Naive thymus-derived CD4-positive, alpha-beta T cell (primary cell): Measurements from ENCODE around the gene ARMC9. TPM values are rescaled to one million over a fixed set of nuclear protein-coding genes. Genes with fewer than 3 reads are reported as not detected.
A peak's percentile ranks its signal among the peaks of the same experiment; 100 is the strongest.

ENCODE experiments used
- ATAC-seq: fragments of 150-1000 bp; cut with Tn5 transposase; 2 replicates; pipeline ENCODE4 v1.10.0; 2021; ENCODE audit warnings: mild to moderate bottlenecking, moderate library complexity
- CTCF ChIA-PET: fragments of 350-600 bp; sonication (Branson Sonifier 250); formaldehyde crosslinking; loops from one replicate; lab custom pipeline; 2021; ENCODE audit warnings: antibody characterized with exemption; lab: Charles Lee
- POLR2A ChIA-PET: fragments of 350-600 bp; sonication (Branson Sonifier 250); formaldehyde crosslinking; loops from one replicate; lab custom pipeline; 2021; ENCODE audit warnings: antibody characterized with exemption, inconsistent platforms; lab: Charles Lee
- DNase-seq, 9 donors: peaks; one replicate each; pipeline versions ENCODE4 v3.0.0 to v3.0.0-alpha.2; 2020 to 2022; ENCODE audit warnings: mixed read lengths in 1 of 9
- H3K27ac ChIP-seq: one replicate; pipeline ENCODE4 v1.7.0; 2013; ENCODE audit warnings: mild to moderate bottlenecking, low read depth, low read length, moderate library complexity
- H3K27me3 ChIP-seq, 2 donors: one replicate each; pipeline ENCODE4 v1.7.0; 2013; ENCODE audit warnings: low read length in 2 of 2, mild to moderate bottlenecking in 2 of 2, moderate library complexity in 2 of 2; ENCODE audit not compliant: control insufficient read depth in 2 of 2, insufficient read depth in 2 of 2
- H3K36me3 ChIP-seq, 3 experiments: 1 replicate in 2 of 3; 2 replicates in 1 of 3; pipeline ENCODE4 v1.7.0; 2013; ENCODE audit warnings: low read length in 3 of 3, mild to moderate bottlenecking in 3 of 3, moderate library complexity in 1 of 3; ENCODE audit not compliant: insufficient read depth in 3 of 3, control insufficient read depth in 2 of 3
- H3K4me1 ChIP-seq, 2 donors: one replicate each; pipeline ENCODE4 v1.7.0; 2013; ENCODE audit warnings: low read length in 2 of 2, mild to moderate bottlenecking in 2 of 2, moderate library complexity in 1 of 2; ENCODE audit not compliant: control insufficient read depth in 2 of 2, insufficient read depth in 2 of 2
- H3K4me3 ChIP-seq: 2 replicates; pipeline ENCODE4 v1.7.0; 2013; ENCODE audit warnings: mild to moderate bottlenecking, low read length
- H3K9me3 ChIP-seq, 3 experiments: 1 replicate in 2 of 3; 2 replicates in 1 of 3; pipeline ENCODE4 v1.7.0; 2013; ENCODE audit warnings: low read length in 3 of 3; ENCODE audit not compliant: control insufficient read depth in 2 of 3
- H3K27ac Mint-ChIP-seq, 9 donors: one replicate each; pipeline ENCODE4 v1.8.0; 2020 to 2022; ENCODE audit warnings: mixed read lengths in 9 of 9, mild to moderate bottlenecking in 8 of 9, moderate library complexity in 5 of 9, inconsistent platforms in 2 of 9
- H3K27me3 Mint-ChIP-seq, 5 donors: one replicate each; pipeline ENCODE4 v1.8.0; 2021 to 2022; ENCODE audit warnings: mixed read lengths in 5 of 5, mild to moderate bottlenecking in 1 of 5
- H3K36me3 Mint-ChIP-seq, 5 donors: one replicate each; pipeline ENCODE4 v1.8.0; 2020 to 2022; ENCODE audit warnings: mixed read lengths in 5 of 5, mild to moderate bottlenecking in 3 of 5, inconsistent platforms in 1 of 5
- H3K4me1 Mint-ChIP-seq, 7 donors: one replicate each; pipeline ENCODE4 v1.8.0; 2020 to 2022; ENCODE audit warnings: mixed read lengths in 7 of 7, mild to moderate bottlenecking in 3 of 7, inconsistent platforms in 1 of 7
- H3K4me3 Mint-ChIP-seq, 10 donors: one replicate each; pipeline ENCODE4 v1.8.0; 2020 to 2022; ENCODE audit warnings: mild to moderate bottlenecking in 10 of 10, mixed read lengths in 10 of 10, moderate library complexity in 6 of 10, inconsistent platforms in 2 of 10
- H3K9me3 Mint-ChIP-seq, 11 donors: one replicate each; pipeline ENCODE4 v1.8.0; 2020 to 2022; ENCODE audit warnings: mixed read lengths in 11 of 11, mild to moderate bottlenecking in 4 of 11, inconsistent platforms in 1 of 11, moderate library complexity in 1 of 11
- intact Hi-C, 2 donors: fragments of 100-400 bp; cut with micrococcal nuclease; formaldehyde crosslinking; loops; one replicate each; pipeline ENCODE4 v1.15.1; 2023
- polyA plus RNA-seq, 2 donors: library from polyadenylated mRNA; unstranded; fragments of 300-500 nt; fragmentation: Illumina TruSeq; gene quantifications; one replicate each; pipeline ENCODE4 v1.2.3, GENCODE V29; 2021
- total RNA-seq, 6 experiments: library from RNA in 5 of 6; stranded (reverse) in 5 of 6; gene quantifications; 1 replicate in 5 of 6; 2 replicates in 1 of 6; pipeline ENCODE4 v1.2.3 and lab custom pipeline; 2021 to 2026

Gene ARMC9
- total and polyA plus RNA-seq, 7 experiments from 2014 or later = 0.45 to 2.0 (median 0.85) TPM

GRCh38 chr2:231272991-231273390, 74.6 kb downstream of the ARMC9 start:
- intact Hi-C loops = no loop called here
- no peak overlapping the region for H3K4me3 ChIP-seq
- DNase-seq = no peak
- no peaks in the 10 kb centered on the region for H3K9me3 Mint-ChIP-seq
- H3K9me3 ChIP-seq = no peaks in the 10 kb centered on the region
- ATAC-seq = no peak
- no peaks in the 10 kb centered on the region for H3K4me1 Mint-ChIP-seq
- peaks cover 0 to 5% (median 0%) of the 10 kb centered on the region in 5 donors for H3K27me3 Mint-ChIP-seq
- no peaks in the 10 kb centered on the region for H3K4me1 ChIP-seq
- H3K36me3 ChIP-seq = no peaks in the 10 kb centered on the region
- no peak overlapping the region for H3K27ac ChIP-seq
- no peaks in the 10 kb centered on the region for H3K27me3 ChIP-seq
- no peaks in the 10 kb centered on the region for H3K36me3 Mint-ChIP-seq
- H3K4me3 Mint-ChIP-seq = no peak overlapping the region
- ChIA-PET CTCF (no interaction called here), POLR2A (no interaction called here)
- no peak overlapping the region for H3K27ac Mint-ChIP-seq

- no peak overlapping the region for H3K27ac ChIP-seq
- no peak overlapping the region for H3K4me3 ChIP-seq
- H3K36me3 ChIP-seq = no peaks in the 10 kb centered on the region
- DNase-seq = no peak
- ChIA-PET POLR2A (no interaction called here), CTCF (interaction anchor here (0.6 kb wide), 1 partner anchor 14 kb away, joined by 7 read pairs; no protein-coding TSS in a partner anchor)
- no peaks in the 10 kb centered on the region for H3K4me1 Mint-ChIP-seq
- H3K9me3 ChIP-seq = no peaks in the 10 kb centered on the region
- H3K27me3 ChIP-seq = peaks cover 0 to 3% of the 10 kb centered on the region in 2 donors
- H3K4me1 ChIP-seq = no peaks in the 10 kb centered on the region
- intact Hi-C loops = no loop called here
- peaks cover 0 to 11% (median 5%) of the 10 kb centered on the region in 5 donors for H3K27me3 Mint-ChIP-seq
- peaks cover 0 to 3% (median 0%) of the 10 kb centered on the region in 5 donors for H3K36me3 Mint-ChIP-seq
- H3K27ac Mint-ChIP-seq = no peak overlapping the region
- no peak for ATAC-seq
- no peak overlapping the region for H3K4me3 Mint-ChIP-seq
- H3K9me3 Mint-ChIP-seq = no peaks in the 10 kb centered on the region
These were observed 78.6 kb downstream of the ARMC9 start for GRCh38 chr2:231276987-231277386.

GRCh38 chr2:231277962-231278361, 79.5 kb downstream of the ARMC9 start:
- H3K4me3 ChIP-seq = no peak overlapping the region
- intact Hi-C loops = no loop called here
- H3K4me1 Mint-ChIP-seq = no peaks in the 10 kb centered on the region
- peaks cover 0 to 3% of the 10 kb centered on the region in 2 donors for H3K27me3 ChIP-seq
- no peak for DNase-seq
- ATAC-seq = no peak
- no peak overlapping the region for H3K4me3 Mint-ChIP-seq
- H3K36me3 Mint-ChIP-seq = peaks cover 0 to 3% (median 0%) of the 10 kb centered on the region in 5 donors
- POLR2A ChIA-PET = no interaction called here
- no peak overlapping the region for H3K27ac Mint-ChIP-seq
- CTCF ChIA-PET = no interaction called here
- no peaks in the 10 kb centered on the region for H3K9me3 ChIP-seq
- H3K27me3 Mint-ChIP-seq = peaks cover 0 to 11% (median 6%) of the 10 kb centered on the region in 5 donors
- no peak overlapping the region for H3K27ac ChIP-seq
- no peaks in the 10 kb centered on the region for H3K4me1 ChIP-seq
- H3K36me3 ChIP-seq = no peaks in the 10 kb centered on the region
- H3K9me3 Mint-ChIP-seq = no peaks in the 10 kb centered on the region

- no peaks in the 10 kb centered on the region for H3K4me1 ChIP-seq
- H3K9me3 Mint-ChIP-seq = no peaks in the 10 kb centered on the region
- DNase-seq = no peak
- no peak overlapping the region for H3K4me3 ChIP-seq
- H3K36me3 ChIP-seq = no peaks in the 10 kb centered on the region
- H3K4me1 Mint-ChIP-seq = no peaks in the 10 kb centered on the region
- intact Hi-C loops = no loop called here
- H3K27me3 Mint-ChIP-seq = peaks cover 0 to 11% (median 6%) of the 10 kb centered on the region in 5 donors
- CTCF ChIA-PET = no interaction called here
- no peak for ATAC-seq
- POLR2A ChIA-PET = no interaction called here
- H3K27ac ChIP-seq = no peak overlapping the region
- no peak overlapping the region for H3K4me3 Mint-ChIP-seq
- H3K27ac Mint-ChIP-seq = no peak overlapping the region
- no peaks in the 10 kb centered on the region for H3K9me3 ChIP-seq
- H3K27me3 ChIP-seq = peaks cover 0 to 3% of the 10 kb centered on the region in 2 donors
- peaks cover 0 to 3% (median 0%) of the 10 kb centered on the region in 5 donors for H3K36me3 Mint-ChIP-seq
These were observed 80.4 kb downstream of the ARMC9 start for GRCh38 chr2:231278868-231279267.

- peaks cover 0 to 3% (median 0%) of the 10 kb centered on the region in 5 donors for H3K36me3 Mint-ChIP-seq
- ChIA-PET POLR2A (no interaction called here), CTCF (no interaction called here)
- ATAC-seq (peak; percentile 41), DNase-seq (no peak)
- no peak overlapping the region for H3K4me3 Mint-ChIP-seq
- no peaks in the 10 kb centered on the region for H3K4me1 Mint-ChIP-seq
- peaks cover 0 to 3% of the 10 kb centered on the region in 2 donors for H3K27me3 ChIP-seq
- no peak overlapping the region for H3K27ac Mint-ChIP-seq
- H3K9me3 ChIP-seq = no peaks in the 10 kb centered on the region
- no peaks in the 10 kb centered on the region for H3K36me3 ChIP-seq
- H3K4me1 ChIP-seq = no peaks in the 10 kb centered on the region
- H3K4me3 ChIP-seq = no peak overlapping the region
- H3K9me3 Mint-ChIP-seq = no peaks in the 10 kb centered on the region
- no peak overlapping the region for H3K27ac ChIP-seq
- H3K27me3 Mint-ChIP-seq = peaks cover 0 to 11% (median 6%) of the 10 kb centered on the region in 5 donors
- intact Hi-C loops = no loop called here
These were observed 82.4 kb downstream of the ARMC9 start for GRCh38 chr2:231280846-231281245.

- no peak overlapping the region for H3K27ac Mint-ChIP-seq
- ChIA-PET POLR2A (no interaction called here), CTCF (interaction anchor here (0.6 kb wide), 1 partner anchor 1618 kb away, joined by 3 read pairs; no protein-coding TSS in a partner anchor)
- Histone ChIP-seq H3K27me3 (peaks cover 0 to 3% of the 10 kb centered on the region in 2 donors), H3K36me3 (no peaks in the 10 kb centered on the region), H3K4me3 (no peak overlapping the region), H3K27ac (no peak overlapping the region), H3K9me3 (no peaks in the 10 kb centered on the region), H3K4me1 (no peaks in the 10 kb centered on the region)
- no peak overlapping the region for H3K4me3 Mint-ChIP-seq
- DNase-seq (no peak), ATAC-seq (no peak)
- H3K9me3 Mint-ChIP-seq = no peaks in the 10 kb centered on the region
- H3K4me1 Mint-ChIP-seq = no peaks in the 10 kb centered on the region
- H3K27me3 Mint-ChIP-seq = peaks cover 0 to 11% (median 6%) of the 10 kb centered on the region in 5 donors
- intact Hi-C loops = no loop called here
- no peaks in the 10 kb centered on the region for H3K36me3 Mint-ChIP-seq
These were observed 85.9 kb downstream of the ARMC9 start for GRCh38 chr2:231284296-231284695.

GRCh38 chr2:231286964-231287363, 88.5 kb downstream of the ARMC9 start:
- Histone ChIP-seq H3K27me3 (no peaks in the 10 kb centered on the region), H3K4me3 (no peak overlapping the region), H3K4me1 (no peaks in the 10 kb centered on the region), H3K27ac (no peak overlapping the region), H3K36me3 (no peaks in the 10 kb centered on the region), H3K9me3 (no peaks in the 10 kb centered on the region)
- Mint-ChIP-seq H3K9me3 (no peaks in the 10 kb centered on the region), H3K27ac (no peak overlapping the region), H3K27me3 (peaks cover 0 to 7% (median 0%) of the 10 kb centered on the region in 5 donors), H3K36me3 (no peaks in the 10 kb centered on the region), H3K4me3 (no peak overlapping the region), H3K4me1 (no peaks in the 10 kb centered on the region)
- DNase-seq (no peak), ATAC-seq (no peak)
- intact Hi-C loops = no loop called here
- ChIA-PET CTCF (no interaction called here), POLR2A (no interaction called here)
